Choroid plexus epithelial cell (primary cell): ENCODE measurements around the gene FAM81B.
"Not testable (repeated sequence)": the region's sequence is repeated elsewhere in the genome, so short reads cannot be mapped to it uniquely, and the experiment has no call there.

ENCODE experiments used
- DNase-seq: peaks from one replicate; pipeline ENCODE4 v3.0.0-alpha.2; 2010; ENCODE audit warnings: low read depth
- H3K4me3 ChIP-seq: 2 replicates; pipeline ENCODE4 v1.5.1; 2011; ENCODE audit warnings: low read depth, mild to moderate bottlenecking, control low read depth, low read length, moderate library complexity
- TF ChIP-seq, protein P1 (sequence below): conservative IDR thresholded peaks from 2 replicates; pipeline ENCODE4 v1.5.1; 2011; ENCODE audit warnings: low read depth, mild to moderate bottlenecking, control low read depth, inconsistent platforms, low read length, moderate library complexity

FAM81B gene, protein sequence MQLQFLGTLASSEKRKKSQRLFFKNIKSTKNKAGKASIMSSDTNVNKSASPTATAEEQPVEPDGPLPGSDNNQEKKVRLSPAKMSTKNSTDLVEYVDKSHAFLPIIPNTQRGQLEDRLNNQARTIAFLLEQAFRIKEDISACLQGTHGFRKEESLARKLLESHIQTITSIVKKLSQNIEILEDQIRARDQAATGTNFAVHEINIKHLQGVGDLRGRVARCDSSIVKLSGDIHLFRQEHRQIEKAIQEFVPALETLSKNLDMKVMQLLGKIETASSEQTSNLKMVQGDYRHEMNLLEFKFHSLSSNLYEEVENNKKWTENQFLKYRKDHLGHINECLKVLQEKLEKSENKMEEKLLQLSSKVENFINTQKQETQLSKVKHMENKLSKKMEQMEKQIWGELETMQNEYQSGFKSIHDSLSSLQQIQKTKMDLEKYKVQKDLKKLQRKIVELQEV

DNA sequence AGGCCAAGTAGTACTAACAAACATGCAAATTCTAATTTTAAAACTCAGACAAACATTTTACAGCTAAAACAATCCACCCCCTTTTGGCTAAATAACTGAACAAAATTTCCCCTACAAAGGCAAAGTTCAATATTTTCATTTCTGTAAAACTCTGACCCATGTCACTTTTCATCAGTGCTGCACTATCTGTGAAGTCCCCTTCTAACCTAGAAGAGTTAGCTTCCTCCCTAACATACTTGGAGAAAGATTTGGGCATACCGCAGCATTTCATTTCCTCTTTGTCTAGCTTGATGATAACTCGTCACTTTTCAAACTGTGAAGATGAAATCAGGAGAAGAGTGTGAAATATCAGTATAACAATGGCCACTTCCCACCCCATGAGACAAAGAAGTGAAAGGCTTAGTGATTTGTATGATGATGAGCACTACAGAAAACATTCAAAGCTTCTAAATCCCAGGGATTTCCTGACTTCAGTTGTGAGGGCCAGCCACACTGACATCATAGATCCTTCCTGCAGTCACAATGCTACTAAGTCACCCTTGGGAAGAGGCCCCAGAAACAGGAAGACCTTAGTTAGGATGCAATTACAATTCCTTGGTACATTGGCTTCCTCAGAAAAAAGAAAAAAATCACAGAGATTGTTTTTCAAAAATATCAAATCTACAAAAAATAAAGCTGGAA lies at the start of gene FAM81B:
TSS of gene FAM81B (plus strand) at position 555 of the 681 bp plus-strand sequence. CDS start at position 579, 24 bp downstream.
- H3K4me3 ChIP-seq, result no peak within 1 kb of the TSS
- no peak for DNase-seq
- TF ChIP-seq, protein P1, sequence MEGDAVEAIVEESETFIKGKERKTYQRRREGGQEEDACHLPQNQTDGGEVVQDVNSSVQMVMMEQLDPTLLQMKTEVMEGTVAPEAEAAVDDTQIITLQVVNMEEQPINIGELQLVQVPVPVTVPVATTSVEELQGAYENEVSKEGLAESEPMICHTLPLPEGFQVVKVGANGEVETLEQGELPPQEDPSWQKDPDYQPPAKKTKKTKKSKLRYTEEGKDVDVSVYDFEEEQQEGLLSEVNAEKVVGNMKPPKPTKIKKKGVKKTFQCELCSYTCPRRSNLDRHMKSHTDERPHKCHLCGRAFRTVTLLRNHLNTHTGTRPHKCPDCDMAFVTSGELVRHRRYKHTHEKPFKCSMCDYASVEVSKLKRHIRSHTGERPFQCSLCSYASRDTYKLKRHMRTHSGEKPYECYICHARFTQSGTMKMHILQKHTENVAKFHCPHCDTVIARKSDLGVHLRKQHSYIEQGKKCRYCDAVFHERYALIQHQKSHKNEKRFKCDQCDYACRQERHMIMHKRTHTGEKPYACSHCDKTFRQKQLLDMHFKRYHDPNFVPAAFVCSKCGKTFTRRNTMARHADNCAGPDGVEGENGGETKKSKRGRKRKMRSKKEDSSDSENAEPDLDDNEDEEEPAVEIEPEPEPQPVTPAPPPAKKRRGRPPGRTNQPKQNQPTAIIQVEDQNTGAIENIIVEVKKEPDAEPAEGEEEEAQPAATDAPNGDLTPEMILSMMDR, result no peak

DNA sequence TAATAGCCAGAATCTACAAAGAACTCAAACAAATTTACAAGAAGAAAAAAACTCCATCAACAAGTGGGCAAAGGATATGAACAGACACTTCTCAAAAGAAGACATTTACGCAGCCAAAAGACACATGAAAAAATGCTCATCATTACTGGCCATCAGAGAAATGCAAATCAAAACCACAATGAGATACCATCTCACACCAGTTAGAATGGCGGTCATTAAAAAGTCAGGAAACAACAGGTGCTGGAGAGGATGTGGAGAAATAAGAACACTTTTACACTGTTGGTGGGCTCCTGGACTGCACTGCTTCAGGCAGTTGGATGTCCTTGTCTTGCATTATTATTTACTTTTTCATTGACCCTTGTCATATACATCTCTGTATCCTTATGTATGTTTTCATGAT lies 49.7 kb upstream of the FAM81B start:
- DNase-seq, H3K4me3 ChIP-seq: not testable (repeated sequence)

- no peak for DNase-seq
- TF ChIP-seq, protein P1, result no peak
- H3K4me3 ChIP-seq, result no peak overlapping the region
These were observed 43.6 kb upstream of the FAM81B start for GRCh38 chr5:95347506-95348120.

GRCh38 chr5:95350631-95351030 lies 40.5 kb upstream of the FAM81B start:
- no peak overlapping the region for H3K4me3 ChIP-seq
- TF ChIP-seq, protein P1, result no peak
- DNase-seq, result no peak

DNA sequence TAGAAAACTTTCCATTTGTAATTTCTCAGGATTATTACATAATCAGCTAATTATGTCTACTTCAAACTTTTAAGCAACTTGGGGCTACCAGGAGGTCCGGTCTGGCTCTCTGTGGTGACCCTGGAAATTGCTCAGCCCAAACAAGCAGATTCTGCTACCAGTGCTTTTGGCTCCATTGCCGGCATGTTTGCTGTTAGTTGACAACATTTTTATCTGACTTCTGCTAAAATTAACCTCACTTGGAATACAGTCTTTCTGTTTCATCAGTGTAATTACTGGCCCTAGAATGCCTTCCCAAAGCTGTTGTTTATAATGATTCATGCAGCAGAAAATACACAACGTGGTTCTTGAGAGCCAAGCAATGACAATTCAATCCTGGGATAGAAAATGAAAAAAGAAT lies 38.5 kb upstream of the FAM81B start:
- DNase-seq, result no peak
- H3K4me3 ChIP-seq, result no peak overlapping the region
- TF ChIP-seq, protein P1, result no peak

DNA sequence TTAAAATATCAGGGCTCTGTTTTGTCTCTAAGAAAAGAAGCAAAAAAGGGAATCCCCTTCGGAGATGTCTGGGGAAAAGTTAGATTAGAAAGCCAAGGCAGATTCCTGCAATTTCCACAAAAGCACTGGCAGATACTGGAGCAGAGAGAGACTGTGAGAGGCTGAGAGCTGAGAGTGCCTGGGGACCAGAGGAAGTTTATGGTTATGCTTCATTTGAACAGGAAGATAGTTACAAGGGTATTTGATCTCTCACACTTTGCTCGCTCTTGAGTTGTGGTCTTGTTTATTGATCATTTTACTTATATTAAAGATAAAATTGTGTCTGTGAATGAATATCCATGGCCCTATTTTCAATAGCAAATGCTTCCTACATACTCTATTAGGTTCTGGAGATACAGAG lies 32.8 kb upstream of the FAM81B start:
- TF ChIP-seq, protein P1, result no peak
- no peak overlapping the region for H3K4me3 ChIP-seq
- DNase-seq, result no peak

GRCh38 chr5:95358848-95359247 lies 32.3 kb upstream of the FAM81B start:
- TF ChIP-seq, protein P1, result no peak
- DNase-seq, result no peak
- H3K4me3 ChIP-seq, result no peak overlapping the region

DNA sequence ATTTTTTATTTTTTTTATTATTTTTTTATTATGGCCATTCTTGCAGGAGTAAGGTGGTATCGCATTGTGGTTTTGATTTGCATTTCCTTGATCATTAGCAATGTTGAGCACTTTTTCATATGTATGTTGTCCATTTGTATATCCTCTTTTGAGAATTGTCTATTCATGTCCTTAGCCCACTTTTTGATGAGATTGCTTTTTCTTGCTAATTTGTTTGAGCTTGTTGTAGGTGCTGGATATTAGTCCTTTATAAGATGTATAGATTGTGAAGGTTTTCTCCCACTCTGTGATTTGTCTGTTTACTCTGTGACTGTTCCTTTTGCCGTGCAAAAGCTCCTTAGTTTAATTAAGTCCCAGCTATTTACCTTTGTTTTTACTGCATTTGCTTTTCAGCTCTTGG lies 30.5 kb upstream of the FAM81B start:
- DNase-seq, H3K4me3 ChIP-seq: not testable (repeated sequence)
